Panc1 (cell line): ENCODE results near the gene ABCG1. TPM values are rescaled to one million over a fixed set of nuclear protein-coding genes. Genes with fewer than 3 reads are reported as not detected.

ENCODE experiments used
- ATAC-seq: fragments of 200-7000 bp; cut with Tn5 transposase; 2 replicates; pipeline ENCODE4 v1.9.1; 2020; ENCODE audit warnings: mild to moderate bottlenecking, moderate library complexity
- BruUV-seq: library from RNA; stranded (reverse); fragments of 400-500 nt; replicated peaks from 2 replicates; lab custom pipeline; 2021; lab: Mats Ljungman, UMichigan
- CTCF ChIA-PET: fragments of 300-600 bp; sonication (Branson Sonifier 250); formaldehyde crosslinking; loops from one replicate; lab custom pipeline; 2022; ENCODE audit warnings: antibody characterized with exemption; lab: Charles Lee
- POLR2A ChIA-PET: fragments of 300-600 bp; sonication (Branson Sonifier 250); formaldehyde crosslinking; loops from one replicate; lab custom pipeline; 2022; ENCODE audit warnings: antibody characterized with exemption; lab: Charles Lee
- DNase-seq: peaks from one replicate; pipeline ENCODE4 v3.0.0-alpha.2; 2010; ENCODE audit warnings: low read depth, low spot score
- H3K27ac ChIP-seq: 2 replicates; pipeline ENCODE4 v1.5.1; 2011; ENCODE audit warnings: mild to moderate bottlenecking, low read length, inconsistent platforms
- H3K27me3 ChIP-seq: fragments of 200-500 bp; sonication (Bioruptor generic); 2 replicates; pipeline ENCODE4 v1.6.0; 2014; ENCODE audit warnings: low read length, inconsistent platforms; ENCODE audit not compliant: control insufficient read depth, insufficient read depth
- H3K36me3 ChIP-seq: fragments of 200-500 bp; sonication (Bioruptor generic); 2 replicates; pipeline ENCODE4 v1.5.1; 2014; ENCODE audit warnings: inconsistent platforms, mild to moderate bottlenecking, low read length, moderate library complexity; ENCODE audit not compliant: control insufficient read depth, insufficient read depth
- H3K4me1 ChIP-seq: 2 replicates; pipeline ENCODE4 v1.5.1; 2011; ENCODE audit warnings: inconsistent platforms, mild to moderate bottlenecking, low read length, moderate library complexity; ENCODE audit not compliant: control insufficient read depth, insufficient read depth
- H3K4me3 ChIP-seq, 2 experiments: 2 replicates each; pipeline ENCODE4 v1.5.1; 2011 to 2012; ENCODE audit warnings: low read depth in 2 of 2, low read length in 2 of 2, mild to moderate bottlenecking in 2 of 2, inconsistent platforms in 1 of 2, moderate library complexity in 1 of 2
- H3K9me3 ChIP-seq: fragments of 200-500 bp; sonication (Bioruptor generic); 2 replicates; pipeline ENCODE4 v1.5.1; 2014; ENCODE audit warnings: low read depth, mild to moderate bottlenecking, inconsistent platforms, low read length, moderate library complexity; ENCODE audit not compliant: control insufficient read depth, insufficient read depth
- POLR2AphosphoS5 ChIP-seq: IDR thresholded peaks from 2 replicates; pipeline ENCODE4 v1.6.1; 2012; ENCODE audit warnings: mild to moderate bottlenecking, low read depth, low read length, moderate library complexity
- SIN3A ChIP-seq: IDR thresholded peaks from 2 replicates; pipeline ENCODE4 v1.6.1; 2012; ENCODE audit warnings: low read depth, mild to moderate bottlenecking, low read length, moderate library complexity, borderline replicate concordance; ENCODE audit not compliant: insufficient read depth
- TCF7L2 ChIP-seq: IDR thresholded peaks from 2 replicates; pipeline ENCODE4 v1.6.1; 2011; ENCODE audit warnings: mild to moderate bottlenecking, low read depth, low read length, inconsistent platforms
- in situ Hi-C: cut with HindIII; loops from 2 replicates; pipeline ENCODE4 v1.10.0; 2016; ENCODE audit warnings: low sequenced_read_pairs, low pct_unique_long_range_greater_than_20kb
- intact Hi-C: fragments of 100-400 bp; cut with micrococcal nuclease; formaldehyde crosslinking; loops from one replicate; pipeline ENCODE4 v1.10.0; 2022; ENCODE audit not compliant: unreplicated experiment
- total RNA-seq: library from RNA; stranded (reverse); gene quantifications from one replicate; pipeline ENCODE4 v1.2.1, GENCODE V29; 2021; ENCODE audit not compliant: unreplicated experiment
- TF ChIP-seq, protein P1 (sequence below), 2 experiments: IDR thresholded peaks; 2 replicates each; pipeline ENCODE4 v1.6.1; 2011 to 2012; ENCODE audit warnings: low read depth in 2 of 2, control low read depth in 1 of 2, low read length in 1 of 2, mild to moderate bottlenecking in 1 of 2, moderate library complexity in 1 of 2; ENCODE audit not compliant: insufficient read depth in 1 of 2
- TF ChIP-seq, protein P2 (sequence below): fragments of 450-650 bp; IDR thresholded peaks from 2 replicates; pipeline ENCODE4 v1.5.1; 2017; ENCODE audit warnings: mild to moderate bottlenecking

The ABCG1 gene
- total RNA-seq, 1 experiment from 2014 or later = 0.80 TPM

DNA sequence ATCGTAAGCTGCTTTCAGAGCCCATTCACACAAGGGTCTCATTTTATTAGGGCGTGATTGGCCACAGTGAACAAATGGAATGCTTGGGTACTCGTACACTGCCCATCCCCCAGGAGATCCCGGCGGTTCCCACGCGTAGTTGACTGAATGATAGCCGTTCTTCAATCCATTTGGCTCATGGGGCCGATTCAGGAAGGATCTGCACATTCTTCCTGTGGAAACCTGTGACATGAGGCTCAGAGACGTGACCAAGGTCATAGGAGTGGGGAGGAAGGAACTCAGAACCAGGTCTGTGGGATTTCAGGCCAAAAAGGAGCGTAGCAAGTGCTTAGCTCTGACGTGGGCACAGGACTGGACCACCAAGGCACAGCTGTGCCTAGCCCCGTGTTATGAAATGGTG, 11.7 kb downstream of the ABCG1 start:
- no peak for TF ChIP-seq SIN3A
- TF ChIP-seq POLR2AphosphoS5 = no peak
- no peak for TF ChIP-seq TCF7L2
- TF ChIP-seq, protein P1, sequence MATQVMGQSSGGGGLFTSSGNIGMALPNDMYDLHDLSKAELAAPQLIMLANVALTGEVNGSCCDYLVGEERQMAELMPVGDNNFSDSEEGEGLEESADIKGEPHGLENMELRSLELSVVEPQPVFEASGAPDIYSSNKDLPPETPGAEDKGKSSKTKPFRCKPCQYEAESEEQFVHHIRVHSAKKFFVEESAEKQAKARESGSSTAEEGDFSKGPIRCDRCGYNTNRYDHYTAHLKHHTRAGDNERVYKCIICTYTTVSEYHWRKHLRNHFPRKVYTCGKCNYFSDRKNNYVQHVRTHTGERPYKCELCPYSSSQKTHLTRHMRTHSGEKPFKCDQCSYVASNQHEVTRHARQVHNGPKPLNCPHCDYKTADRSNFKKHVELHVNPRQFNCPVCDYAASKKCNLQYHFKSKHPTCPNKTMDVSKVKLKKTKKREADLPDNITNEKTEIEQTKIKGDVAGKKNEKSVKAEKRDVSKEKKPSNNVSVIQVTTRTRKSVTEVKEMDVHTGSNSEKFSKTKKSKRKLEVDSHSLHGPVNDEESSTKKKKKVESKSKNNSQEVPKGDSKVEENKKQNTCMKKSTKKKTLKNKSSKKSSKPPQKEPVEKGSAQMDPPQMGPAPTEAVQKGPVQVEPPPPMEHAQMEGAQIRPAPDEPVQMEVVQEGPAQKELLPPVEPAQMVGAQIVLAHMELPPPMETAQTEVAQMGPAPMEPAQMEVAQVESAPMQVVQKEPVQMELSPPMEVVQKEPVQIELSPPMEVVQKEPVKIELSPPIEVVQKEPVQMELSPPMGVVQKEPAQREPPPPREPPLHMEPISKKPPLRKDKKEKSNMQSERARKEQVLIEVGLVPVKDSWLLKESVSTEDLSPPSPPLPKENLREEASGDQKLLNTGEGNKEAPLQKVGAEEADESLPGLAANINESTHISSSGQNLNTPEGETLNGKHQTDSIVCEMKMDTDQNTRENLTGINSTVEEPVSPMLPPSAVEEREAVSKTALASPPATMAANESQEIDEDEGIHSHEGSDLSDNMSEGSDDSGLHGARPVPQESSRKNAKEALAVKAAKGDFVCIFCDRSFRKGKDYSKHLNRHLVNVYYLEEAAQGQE (IDR thresholded peaks at IDR 0.05; ENCODE audit: insufficient read depth in 1 of 2, low read depth in 2 of 2, low read length in 1 of 2) = no peak
- TF ChIP-seq, protein P2, sequence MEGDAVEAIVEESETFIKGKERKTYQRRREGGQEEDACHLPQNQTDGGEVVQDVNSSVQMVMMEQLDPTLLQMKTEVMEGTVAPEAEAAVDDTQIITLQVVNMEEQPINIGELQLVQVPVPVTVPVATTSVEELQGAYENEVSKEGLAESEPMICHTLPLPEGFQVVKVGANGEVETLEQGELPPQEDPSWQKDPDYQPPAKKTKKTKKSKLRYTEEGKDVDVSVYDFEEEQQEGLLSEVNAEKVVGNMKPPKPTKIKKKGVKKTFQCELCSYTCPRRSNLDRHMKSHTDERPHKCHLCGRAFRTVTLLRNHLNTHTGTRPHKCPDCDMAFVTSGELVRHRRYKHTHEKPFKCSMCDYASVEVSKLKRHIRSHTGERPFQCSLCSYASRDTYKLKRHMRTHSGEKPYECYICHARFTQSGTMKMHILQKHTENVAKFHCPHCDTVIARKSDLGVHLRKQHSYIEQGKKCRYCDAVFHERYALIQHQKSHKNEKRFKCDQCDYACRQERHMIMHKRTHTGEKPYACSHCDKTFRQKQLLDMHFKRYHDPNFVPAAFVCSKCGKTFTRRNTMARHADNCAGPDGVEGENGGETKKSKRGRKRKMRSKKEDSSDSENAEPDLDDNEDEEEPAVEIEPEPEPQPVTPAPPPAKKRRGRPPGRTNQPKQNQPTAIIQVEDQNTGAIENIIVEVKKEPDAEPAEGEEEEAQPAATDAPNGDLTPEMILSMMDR = no peak
- no peak overlapping the region for H3K27ac ChIP-seq
- intact Hi-C loops (no loop called here), in situ Hi-C loops (no loop called here)
- POLR2A ChIA-PET = no interaction called here
- no peaks in the 10 kb centered on the region for H3K36me3 ChIP-seq
- no peak for ATAC-seq
- BruUV-seq = no TSS peak
- H3K4me1 ChIP-seq = peaks cover 15% of the 10 kb centered on the region
- no peaks in the 10 kb centered on the region for H3K9me3 ChIP-seq
- H3K27me3 ChIP-seq = 0 out of 2 replicates have a peak, but pooled peaks cover 3% of the 10 kb centered on the region
- DNase-seq = no peak
- H3K4me3 ChIP-seq = no peak overlapping the region
- CTCF ChIA-PET = no interaction called here

DNA sequence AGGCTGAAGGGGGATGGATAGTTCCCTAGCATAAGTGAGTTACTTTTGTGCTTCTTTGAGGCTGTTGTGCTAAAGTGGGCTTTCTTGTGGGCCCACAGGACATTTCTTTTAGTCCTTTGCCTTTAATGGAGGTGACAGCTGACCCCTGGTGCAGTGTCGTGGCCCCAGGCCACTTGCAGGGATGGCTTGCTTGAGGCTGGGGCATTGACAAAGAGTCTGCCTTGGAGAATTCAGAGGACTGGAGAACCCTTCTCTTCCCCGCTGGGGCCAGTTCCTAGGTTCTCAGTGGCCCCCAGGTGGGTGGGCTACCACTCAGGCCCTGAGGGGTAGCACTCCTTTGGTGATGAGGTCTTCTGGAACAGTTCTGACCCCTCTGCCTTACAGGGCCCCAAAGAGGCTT, 12.8 kb downstream of the ABCG1 start:
- TF ChIP-seq, protein P2 = no peak
- TF ChIP-seq SIN3A (no peak), POLR2AphosphoS5 (no peak), TCF7L2 (no peak)
- TF ChIP-seq, protein P1 (IDR thresholded peaks at IDR 0.05; ENCODE audit: insufficient read depth in 1 of 2, low read depth in 2 of 2, low read length in 1 of 2) = no peak
- CTCF ChIA-PET = no interaction called here
- BruUV-seq = no TSS peak
- in situ Hi-C loops = no loop called here
- intact Hi-C loops = no loop called here
- H3K36me3 ChIP-seq = no peaks in the 10 kb centered on the region
- peaks cover 15% of the 10 kb centered on the region for H3K4me1 ChIP-seq
- ATAC-seq (no peak), DNase-seq (no peak)
- H3K27me3 ChIP-seq = 0 out of 2 replicates have a peak, but pooled peaks cover under 1% of the 10 kb centered on the region
- H3K9me3 ChIP-seq = no peaks in the 10 kb centered on the region
- no peak overlapping the region for H3K27ac ChIP-seq
- H3K4me3 ChIP-seq = no peak overlapping the region
- POLR2A ChIA-PET = no interaction called here
